Lower lobe of right lung (tissue), 2 donors: ENCODE results near the gene RSAD1. TPM values are rescaled to one million over a fixed set of nuclear protein-coding genes. Genes with fewer than 3 reads are reported as not detected.

Experiments
- ATAC-seq, 2 donors: fragments of 200-7000 bp; cut with Tn5 transposase; one replicate each; pipeline ENCODE4 v1.9.1; 2020 to 2022; ENCODE audit warnings: mild to moderate bottlenecking in 2 of 2, moderate library complexity in 2 of 2
- DNase-seq: peaks from one replicate; pipeline ENCODE4 v3.0.0-alpha.2; 2020
- H3K27ac ChIP-seq: fragments of 200-600 bp; one replicate; pipeline ENCODE4 v1.8.0; 2022
- H3K27me3 ChIP-seq: fragments of 200-600 bp; one replicate; pipeline ENCODE4 v1.8.0; 2022; ENCODE audit warnings: low read depth
- H3K36me3 ChIP-seq: fragments of 200-600 bp; one replicate; pipeline ENCODE4 v1.8.0; 2022; ENCODE audit warnings: mild to moderate bottlenecking
- H3K4me1 ChIP-seq: fragments of 200-600 bp; one replicate; pipeline ENCODE4 v1.8.0; 2022
- H3K4me3 ChIP-seq: fragments of 200-600 bp; one replicate; pipeline ENCODE4 v1.8.0; 2022; ENCODE audit warnings: mild to moderate bottlenecking
- H3K9me3 ChIP-seq: fragments of 200-600 bp; one replicate; pipeline ENCODE4 v1.8.0; 2022
- CTCF ChIP-seq: fragments of 200-600 bp; IDR thresholded peaks from one replicate; pipeline ENCODE4 v1.8.0; 2022; ENCODE audit warnings: antibody characterized with exemption, mild to moderate bottlenecking
- intact Hi-C: fragments of 100-400 bp; cut with DNase I; formaldehyde crosslinking; loops from one replicate; pipeline ENCODE4 v1.11.0; 2022
- total RNA-seq: library from RNA; stranded (reverse); fragmentation: NEBNext Ultra II Directional; extraction: Animal tissue kit (Norgen Biotek cat#: 25700); gene quantifications from one replicate; pipeline ENCODE4 v1.2.1, GENCODE V29; 2021
- donor health status: DM: no; HTN: yes; CAD: no; lungs with severe emphysema.

The RSAD1 gene
- total RNA-seq, 1 donor from 2014 or later = 29.2 TPM

GRCh38 chr17:50453901-50454300 lies 24.8 kb upstream of the RSAD1 start:
- Histone ChIP-seq H3K9me3 (no peaks in the 10 kb centered on the region), H3K4me3 (no peak overlapping the region), H3K36me3 (peaks cover 3% of the 10 kb centered on the region), H3K27me3 (no peaks in the 10 kb centered on the region), H3K27ac (no peak overlapping the region), H3K4me1 (peaks cover 10% of the 10 kb centered on the region)
- ATAC-seq = no peak
- intact Hi-C loops = no loop called here
- TF ChIP-seq CTCF = no peak
- no peak for DNase-seq

- Histone ChIP-seq H3K9me3 (no peaks in the 10 kb centered on the region), H3K4me1 (peaks cover 5% of the 10 kb centered on the region), H3K27ac (no peak overlapping the region), H3K27me3 (no peaks in the 10 kb centered on the region), H3K36me3 (peaks cover 17% of the 10 kb centered on the region), H3K4me3 (no peak overlapping the region)
- no peak for ATAC-seq
- no peak for DNase-seq
- TF ChIP-seq CTCF = no peak
- intact Hi-C loops = no loop called here
Measured at GRCh38 chr17:50457621-50458020, 21.0 kb upstream of the RSAD1 start.

DNA sequence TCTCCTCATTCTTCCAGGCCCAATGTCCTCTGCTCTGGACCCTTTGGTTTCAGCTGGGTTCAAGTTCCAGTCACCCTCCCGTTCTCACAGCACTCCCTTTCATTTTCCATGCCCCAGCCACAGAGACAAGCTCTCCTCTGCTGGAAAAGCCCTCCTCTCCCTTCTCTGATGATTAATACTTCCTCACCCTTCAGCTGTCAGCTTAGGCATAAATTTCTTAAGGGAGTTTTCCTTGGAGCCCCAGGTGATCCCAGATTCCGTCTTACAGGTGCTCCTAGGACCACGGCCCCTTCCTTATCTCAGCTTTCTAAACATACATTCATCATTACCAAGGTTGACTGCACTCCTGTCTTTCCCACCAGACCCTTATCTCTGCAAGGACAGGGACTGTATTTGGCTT lies 20.4 kb upstream of the RSAD1 start:
- Histone ChIP-seq H3K27ac (no peak overlapping the region), H3K4me1 (no peaks in the 10 kb centered on the region), H3K9me3 (no peaks in the 10 kb centered on the region), H3K4me3 (no peak overlapping the region), H3K27me3 (no peaks in the 10 kb centered on the region), H3K36me3 (peaks cover 23% of the 10 kb centered on the region)
- no peak for DNase-seq
- no peak for TF ChIP-seq CTCF
- no peak for ATAC-seq
- intact Hi-C loops = no loop called here

DNA sequence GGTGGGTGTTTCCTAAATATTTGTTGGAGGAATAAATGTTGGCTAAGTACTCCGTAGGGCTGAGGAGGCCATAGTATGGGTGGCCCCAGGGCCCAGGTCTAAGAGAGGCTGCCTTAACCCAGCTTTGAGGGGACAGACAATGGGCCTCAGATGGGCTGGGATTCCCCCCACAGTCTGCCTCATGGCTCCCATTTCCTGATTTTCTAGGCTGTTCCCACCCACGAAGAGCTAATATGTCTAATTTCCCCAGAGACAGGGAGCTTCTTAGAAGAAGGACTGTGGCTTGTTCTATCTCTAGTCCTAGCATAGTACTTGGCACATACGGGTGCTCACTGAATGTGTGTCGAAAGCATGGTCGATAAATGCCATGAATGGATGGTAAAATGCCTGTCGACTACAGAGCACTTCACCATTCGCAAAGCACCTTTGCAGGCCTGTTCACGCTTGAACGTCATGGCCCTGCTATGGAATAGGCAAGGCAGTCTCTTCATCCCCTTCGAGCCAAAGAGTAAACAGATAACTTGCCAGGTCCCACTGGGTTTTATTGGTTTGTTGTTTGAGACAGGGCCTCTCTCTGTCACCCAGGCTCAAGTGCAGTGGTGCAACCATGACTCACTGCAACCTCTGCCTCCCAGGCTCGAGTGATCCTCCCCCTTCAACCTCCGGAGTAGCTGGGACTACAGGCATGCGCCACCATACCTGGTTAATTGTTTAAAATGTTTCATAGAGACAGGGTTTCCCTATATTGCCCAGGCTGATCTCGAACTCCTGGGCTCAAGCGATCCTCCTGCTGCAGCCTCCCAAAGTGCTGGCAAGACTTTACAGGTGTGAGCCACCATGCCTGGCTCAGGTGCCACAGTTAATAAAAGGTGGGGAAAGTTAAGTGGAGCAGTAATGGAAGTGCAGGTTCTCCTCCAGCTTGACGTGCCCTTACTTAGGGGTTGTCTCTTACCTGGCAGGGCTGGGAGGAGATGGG lies 19.7 kb upstream of the RSAD1 start:
- Histone ChIP-seq H3K36me3 (peaks cover 23% of the 10 kb centered on the region), H3K27me3 (no peaks in the 10 kb centered on the region), H3K9me3 (no peaks in the 10 kb centered on the region), H3K4me3 (no peak overlapping the region), H3K4me1 (no peaks in the 10 kb centered on the region), H3K27ac (no peak overlapping the region)
- intact Hi-C loops = no loop called here
- TF ChIP-seq CTCF = no peak
- peak; percentile 21 to 53 for ATAC-seq
- no peak for DNase-seq

DNA sequence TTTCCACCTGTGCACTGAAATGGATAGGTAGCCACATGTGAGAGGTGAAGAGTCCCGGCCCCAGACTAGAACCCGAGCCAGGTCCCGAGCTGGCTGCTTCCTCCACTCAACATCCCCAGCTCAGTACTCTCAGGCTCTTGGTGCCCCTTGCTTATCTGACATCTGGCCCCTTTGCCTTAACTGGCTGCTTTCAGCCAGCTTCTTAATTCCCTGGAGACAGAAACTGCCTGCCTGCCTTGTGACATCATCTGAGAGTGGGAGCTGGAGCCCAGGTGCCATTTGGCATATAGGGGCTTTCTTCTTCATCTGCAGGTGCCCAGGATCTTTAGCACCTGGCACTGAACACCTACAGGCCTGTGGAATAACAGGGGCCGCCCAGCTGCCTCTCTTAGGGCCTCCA lies 18.9 kb upstream of the RSAD1 start:
- H3K27me3 ChIP-seq = no peaks in the 10 kb centered on the region
- H3K27ac ChIP-seq = no peak overlapping the region
- intact Hi-C loops = no loop called here
- H3K36me3 ChIP-seq = peaks cover 25% of the 10 kb centered on the region
- H3K9me3 ChIP-seq = no peaks in the 10 kb centered on the region
- no peak for DNase-seq
- no peaks in the 10 kb centered on the region for H3K4me1 ChIP-seq
- no peak for ATAC-seq
- H3K4me3 ChIP-seq = no peak overlapping the region
- TF ChIP-seq CTCF = no peak
